Gastroesophageal sphincter (tissue), 3 donors: ENCODE results near the gene NCOR2.

Experiments used
- CTCF ChIP-seq, 4 experiments: fragments of 200-600 bp in 2 of 4; fragments of 450-650 bp in 2 of 4; sonication (generic) in 1 of 4; IDR thresholded peaks; one replicate each; pipeline ENCODE4 v1.5.1; 2017 to 2019; ENCODE audit warnings: antibody characterized with exemption in 4 of 4, mild to moderate bottlenecking in 2 of 4, moderate library complexity in 2 of 4
- POLR2A ChIP-seq, 2 donors: fragments of 450-650 bp; IDR thresholded peaks; one replicate each; pipeline ENCODE4 v1.6.1; 2017; ENCODE audit warnings: antibody characterized with exemption in 2 of 2, mild to moderate bottlenecking in 2 of 2, moderate library complexity in 1 of 2
- POLR2AphosphoS5 ChIP-seq: sonication (generic); formaldehyde crosslinking; IDR thresholded peaks from one replicate; pipeline ENCODE4 v1.6.1; 2017; ENCODE audit warnings: antibody characterized with exemption

GRCh38 chr12:124605883-124606774, 38.7 kb upstream of the NCOR2 start:
- TF ChIP-seq CTCF (IDR thresholded peaks at IDR 0.05) (no peak), POLR2AphosphoS5 (no peak), POLR2A (IDR thresholded peaks at IDR 0.05) (no peak)
